Neuronal stem cell (in vitro differentiated cells): Measurements from ENCODE around the gene NGFR.

ENCODE experiments used
- DNase-seq: peaks from one replicate; pipeline ENCODE4 v3.0.0-alpha.2; 2013; ENCODE audit warnings: low spot score
- H2AFZ ChIP-seq: one replicate; pipeline ENCODE4 v1.6.1; 2013; ENCODE audit warnings: mild to moderate bottlenecking, low read length, inconsistent platforms
- H2AK5ac ChIP-seq: 2 replicates; pipeline ENCODE4 v1.6.1; 2013; ENCODE audit warnings: low read depth, mild to moderate bottlenecking, inconsistent platforms, low read length, moderate library complexity, mixed read lengths
- H2BK120ac ChIP-seq: 2 replicates; pipeline ENCODE4 v1.6.1; 2013; ENCODE audit warnings: low read depth, mild to moderate bottlenecking, inconsistent platforms, low read length, moderate library complexity, mixed read lengths
- H2BK12ac ChIP-seq: one replicate; pipeline ENCODE4 v1.6.1; 2013; ENCODE audit warnings: low read length, inconsistent platforms
- H2BK15ac ChIP-seq: 2 replicates; pipeline ENCODE4 v1.6.1; 2013; ENCODE audit warnings: mild to moderate bottlenecking, low read length, inconsistent platforms, mixed read lengths
- H2BK5ac ChIP-seq: one replicate; pipeline ENCODE4 v1.6.1; 2013; ENCODE audit warnings: inconsistent platforms, mild to moderate bottlenecking, low read length, moderate library complexity
- H3K14ac ChIP-seq: one replicate; pipeline ENCODE4 v1.6.1; 2013; ENCODE audit warnings: low read length, inconsistent platforms
- H3K18ac ChIP-seq: 2 replicates; pipeline ENCODE4 v1.6.1; 2013; ENCODE audit warnings: low read length, inconsistent platforms
- H3K23ac ChIP-seq: 2 replicates; pipeline ENCODE4 v1.6.1; 2013; ENCODE audit warnings: low read depth, mild to moderate bottlenecking, mixed read lengths, low read length, inconsistent platforms; ENCODE audit not compliant: poor library complexity
- H3K27ac ChIP-seq: replicated peaks from 3 replicates; pipeline ENCODE4 v1.5.1; 2013; ENCODE audit warnings: low read length, inconsistent platforms
- H3K27me3 ChIP-seq, 3 experiments: 2 replicates each; pipeline ENCODE4 v1.6.1; 2013; ENCODE audit warnings: low read length in 3 of 3, mild to moderate bottlenecking in 2 of 3, inconsistent platforms in 1 of 3, low read depth in 1 of 3, mixed read lengths in 1 of 3, moderate library complexity in 1 of 3; ENCODE audit not compliant: control insufficient read depth in 3 of 3, insufficient read depth in 3 of 3
- H3K36me3 ChIP-seq, 2 donors: replicated peaks in 1 of 2; 2 replicates each; pipeline ENCODE4 v1.6.1; 2013; ENCODE audit warnings: low read length in 2 of 2; ENCODE audit not compliant: control insufficient read depth in 2 of 2, insufficient read depth in 2 of 2
- H3K4ac ChIP-seq: 2 replicates; pipeline ENCODE4 v1.6.1; 2013; ENCODE audit warnings: inconsistent platforms, mild to moderate bottlenecking, low read length, moderate library complexity
- H3K4me1 ChIP-seq, 2 donors: 1 replicate in 1 of 2; 2 replicates in 1 of 2; pipeline ENCODE4 v1.6.1; 2013; ENCODE audit warnings: low read length in 2 of 2, low read depth in 1 of 2; ENCODE audit not compliant: control insufficient read depth in 2 of 2, insufficient read depth in 1 of 2
- H3K4me2 ChIP-seq: one replicate; pipeline ENCODE4 v1.6.1; 2013; ENCODE audit warnings: mild to moderate bottlenecking, low read length, inconsistent platforms; ENCODE audit not compliant: insufficient read depth, poor library complexity, severe bottlenecking
- H3K4me3 ChIP-seq, 2 donors: 2 replicates each; pipeline ENCODE4 v1.5.1; 2013; ENCODE audit warnings: low read length in 2 of 2, mild to moderate bottlenecking in 2 of 2, inconsistent platforms in 1 of 2, moderate library complexity in 1 of 2
- H3K79me1 ChIP-seq: one replicate; pipeline ENCODE4 v1.6.1; 2013; ENCODE audit warnings: low read depth, mild to moderate bottlenecking, inconsistent platforms, low read length, moderate library complexity
- H3K9ac ChIP-seq: one replicate; pipeline ENCODE4 v1.6.1; 2013; ENCODE audit warnings: mild to moderate bottlenecking, low read depth, low read length, inconsistent platforms; ENCODE audit not compliant: poor library complexity
- H3K9me3 ChIP-seq, 2 donors: replicated peaks in 1 of 2; 2 replicates each; pipeline versions ENCODE3 to v1.6.1; 2013; ENCODE audit warnings: low read length in 2 of 2, mild to moderate bottlenecking in 2 of 2, inconsistent platforms in 1 of 2, low read depth in 1 of 2, mixed read lengths in 1 of 2, moderate library complexity in 1 of 2; ENCODE audit not compliant: control insufficient read depth in 2 of 2, insufficient read depth in 1 of 2
- H4K8ac ChIP-seq: one replicate; pipeline ENCODE4 v1.6.1; 2013; ENCODE audit warnings: low read depth, mild to moderate bottlenecking, inconsistent platforms, low read length, moderate library complexity
- H4K91ac ChIP-seq: one replicate; pipeline ENCODE4 v1.6.1; 2013; ENCODE audit warnings: low read length, low read depth, mild to moderate bottlenecking, inconsistent platforms; ENCODE audit not compliant: poor library complexity
- WGBS, 2 donors: extraction: QIAGEN DNeasy Blood & Tissue Kit; methylation state at CpG; one replicate each; pipeline ENCODE4 v1.1.7; 2013; ENCODE audit warnings: missing lambda C conversion rate in 2 of 2, mixed read lengths in 1 of 2; ENCODE audit not compliant: insufficient read length in 2 of 2, insufficient replicate concordance in 1 of 2; ENCODE audit errors: extremely low coverage in 2 of 2; 5-methylcytosine and 5-hydroxymethylcytosine counted together

Gene NGFR

GRCh38 chr17:49519781-49520180 is 24.7 kb downstream of the NGFR start:
- no peak overlapping the region for H3K4ac ChIP-seq
- no peak overlapping the region for H3K27ac ChIP-seq
- peaks cover 0 to 39% (median 0%) of the 10 kb centered on the region in 3 experiments for H3K27me3 ChIP-seq
- H2BK5ac ChIP-seq = no peak overlapping the region
- no peaks in the 10 kb centered on the region for H3K36me3 ChIP-seq
- no peaks in the 10 kb centered on the region for H3K9me3 ChIP-seq
- H2AK5ac ChIP-seq = no peak overlapping the region
- no peak overlapping the region for H2BK120ac ChIP-seq
- H3K4me3 ChIP-seq = no peak overlapping the region
- H3K4me2 ChIP-seq = no peak overlapping the region
- H3K18ac ChIP-seq = peak overlapping the region; percentile 38
- no peak overlapping the region for H3K9ac ChIP-seq
- no CpG with 5 or more reads among the region's 7 CpGs for WGBS, 2 donors
- no peak overlapping the region for H3K23ac ChIP-seq
- no peak overlapping the region for H2BK12ac ChIP-seq
- peaks cover 10 to 14% of the 10 kb centered on the region in 2 donors for H3K4me1 ChIP-seq
- no peak overlapping the region for H4K91ac ChIP-seq
- DNase-seq = no peak
- H3K79me1 ChIP-seq = no peaks in the 10 kb centered on the region
- no peak overlapping the region for H4K8ac ChIP-seq
- H3K14ac ChIP-seq = no peak overlapping the region
- peak overlapping the region; percentile 66 for H2BK15ac ChIP-seq
- H2AFZ ChIP-seq = peak overlapping the region; percentile 71

GRCh38 chr17:49520386-49521087 is 25.4 kb downstream of the NGFR start:
- no peak for DNase-seq

GRCh38 chr17:49521088-49521450 is 26.0 kb downstream of the NGFR start:
- no peaks in the 10 kb centered on the region for H3K79me1 ChIP-seq
- H2BK12ac ChIP-seq = no peak overlapping the region
- no peak overlapping the region for H2AFZ ChIP-seq
- no peak overlapping the region for H4K91ac ChIP-seq
- no peaks in the 10 kb centered on the region for H3K9me3 ChIP-seq
- H2BK120ac ChIP-seq = no peak overlapping the region
- no peak for DNase-seq
- WGBS, 2 donors = no CpG with 5 or more reads among the region's 8 CpGs
- no peak overlapping the region for H3K4ac ChIP-seq
- no peak overlapping the region for H3K14ac ChIP-seq
- no peak overlapping the region for H2BK5ac ChIP-seq
- H3K27ac ChIP-seq = no peak overlapping the region
- H3K36me3 ChIP-seq = no peaks in the 10 kb centered on the region
- no peak overlapping the region for H2AK5ac ChIP-seq
- H3K23ac ChIP-seq = no peak overlapping the region
- no peak overlapping the region for H3K4me2 ChIP-seq
- H4K8ac ChIP-seq = no peak overlapping the region
- H3K4me3 ChIP-seq = no peak overlapping the region
- no peak overlapping the region for H2BK15ac ChIP-seq
- H3K18ac ChIP-seq = peak overlapping the region; percentile 54
- peaks cover 0 to 47% (median 0%) of the 10 kb centered on the region in 3 experiments for H3K27me3 ChIP-seq
- H3K4me1 ChIP-seq = peaks cover 4 to 5% of the 10 kb centered on the region in 2 donors
- H3K9ac ChIP-seq = no peak overlapping the region

More at GRCh38 chr17:49520386-49521087, 25.4 kb downstream of the NGFR start:
- no peak overlapping the region for H3K23ac ChIP-seq
- H3K36me3 ChIP-seq = no peaks in the 10 kb centered on the region
- no peaks in the 10 kb centered on the region for H3K79me1 ChIP-seq
- no peak overlapping the region for H2AFZ ChIP-seq
- H2BK15ac ChIP-seq = peak overlapping the region; percentile 66
- H3K9ac ChIP-seq = no peak overlapping the region
- H3K4me3 ChIP-seq = no peak overlapping the region
- no peak overlapping the region for H3K4ac ChIP-seq
- H3K14ac ChIP-seq = no peak overlapping the region
- peaks cover 0 to 42% (median 0%) of the 10 kb centered on the region in 3 experiments for H3K27me3 ChIP-seq
- H3K4me2 ChIP-seq = no peak overlapping the region
- H3K9me3 ChIP-seq = no peaks in the 10 kb centered on the region
- H3K4me1 ChIP-seq = peaks cover 5 to 9% of the 10 kb centered on the region in 2 donors
- peak overlapping the region; percentile 76 for H2AK5ac ChIP-seq
- H4K91ac ChIP-seq = no peak overlapping the region
- no peak overlapping the region for H2BK12ac ChIP-seq
- no peak overlapping the region for H2BK120ac ChIP-seq
- WGBS, 2 donors = no CpG with 5 or more reads among the region's 10 CpGs
- H3K18ac ChIP-seq = no peak overlapping the region
- H3K27ac ChIP-seq = no peak overlapping the region
- no peak overlapping the region for H2BK5ac ChIP-seq
- no peak overlapping the region for H4K8ac ChIP-seq

- H2BK12ac ChIP-seq = no peak overlapping the region
- no peak overlapping the region for H3K27ac ChIP-seq
- H2BK15ac ChIP-seq = no peak overlapping the region
- DNase-seq = no peak
- H3K4me2 ChIP-seq = no peak overlapping the region
- H2AFZ ChIP-seq = no peak overlapping the region
- no peak overlapping the region for H3K4ac ChIP-seq
- no peak overlapping the region for H3K18ac ChIP-seq
- peaks cover 0 to 54% (median 0%) of the 10 kb centered on the region in 3 experiments for H3K27me3 ChIP-seq
- H2AK5ac ChIP-seq = no peak overlapping the region
- no peak overlapping the region for H2BK5ac ChIP-seq
- no peak overlapping the region for H2BK120ac ChIP-seq
- no peaks in the 10 kb centered on the region for H3K79me1 ChIP-seq
- no peak overlapping the region for H3K4me3 ChIP-seq
- peaks cover 3% of the 10 kb centered on the region in 2 donors for H3K4me1 ChIP-seq
- no CpG with 5 or more reads among the region's 15 CpGs for WGBS, 2 donors
- no peaks in the 10 kb centered on the region for H3K9me3 ChIP-seq
- no peak overlapping the region for H3K14ac ChIP-seq
- H3K23ac ChIP-seq = no peak overlapping the region
- H3K36me3 ChIP-seq = no peaks in the 10 kb centered on the region
- no peak overlapping the region for H4K91ac ChIP-seq
- no peak overlapping the region for H4K8ac ChIP-seq
- H3K9ac ChIP-seq = no peak overlapping the region
These were observed 26.6 kb downstream of the NGFR start for GRCh38 chr17:49521471-49522356.
